ENCODE data around the gene FRMPD4. TPM values are rescaled to one million over a fixed set of nuclear protein-coding genes. Genes with fewer than 3 reads are reported as not detected.

FRMPD4 gene
- total and polyA plus RNA-seq, 2 experiments from 2014 or later: 0.19 to 0.80 TPM

DNA sequence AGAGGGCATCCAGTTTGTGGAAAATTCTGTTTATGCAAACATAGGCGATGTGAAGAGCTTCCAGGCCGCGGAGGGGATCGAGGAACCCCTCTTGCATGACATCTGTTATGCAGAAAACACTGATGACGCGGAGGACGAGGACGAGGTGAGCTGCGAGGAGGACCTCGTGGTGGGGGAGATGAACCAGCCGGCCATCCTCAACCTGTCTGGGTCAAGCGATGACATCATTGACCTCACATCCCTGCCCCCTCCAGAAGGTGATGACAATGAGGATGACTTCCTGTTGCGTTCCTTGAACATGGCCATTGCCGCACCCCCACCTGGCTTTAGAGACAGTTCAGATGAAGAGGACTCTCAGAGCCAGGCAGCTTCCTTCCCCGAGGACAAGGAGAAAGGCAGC lies 578.3 kb downstream of the FRMPD4 start (continued):
- TF ChIP-seq, protein P1, sequence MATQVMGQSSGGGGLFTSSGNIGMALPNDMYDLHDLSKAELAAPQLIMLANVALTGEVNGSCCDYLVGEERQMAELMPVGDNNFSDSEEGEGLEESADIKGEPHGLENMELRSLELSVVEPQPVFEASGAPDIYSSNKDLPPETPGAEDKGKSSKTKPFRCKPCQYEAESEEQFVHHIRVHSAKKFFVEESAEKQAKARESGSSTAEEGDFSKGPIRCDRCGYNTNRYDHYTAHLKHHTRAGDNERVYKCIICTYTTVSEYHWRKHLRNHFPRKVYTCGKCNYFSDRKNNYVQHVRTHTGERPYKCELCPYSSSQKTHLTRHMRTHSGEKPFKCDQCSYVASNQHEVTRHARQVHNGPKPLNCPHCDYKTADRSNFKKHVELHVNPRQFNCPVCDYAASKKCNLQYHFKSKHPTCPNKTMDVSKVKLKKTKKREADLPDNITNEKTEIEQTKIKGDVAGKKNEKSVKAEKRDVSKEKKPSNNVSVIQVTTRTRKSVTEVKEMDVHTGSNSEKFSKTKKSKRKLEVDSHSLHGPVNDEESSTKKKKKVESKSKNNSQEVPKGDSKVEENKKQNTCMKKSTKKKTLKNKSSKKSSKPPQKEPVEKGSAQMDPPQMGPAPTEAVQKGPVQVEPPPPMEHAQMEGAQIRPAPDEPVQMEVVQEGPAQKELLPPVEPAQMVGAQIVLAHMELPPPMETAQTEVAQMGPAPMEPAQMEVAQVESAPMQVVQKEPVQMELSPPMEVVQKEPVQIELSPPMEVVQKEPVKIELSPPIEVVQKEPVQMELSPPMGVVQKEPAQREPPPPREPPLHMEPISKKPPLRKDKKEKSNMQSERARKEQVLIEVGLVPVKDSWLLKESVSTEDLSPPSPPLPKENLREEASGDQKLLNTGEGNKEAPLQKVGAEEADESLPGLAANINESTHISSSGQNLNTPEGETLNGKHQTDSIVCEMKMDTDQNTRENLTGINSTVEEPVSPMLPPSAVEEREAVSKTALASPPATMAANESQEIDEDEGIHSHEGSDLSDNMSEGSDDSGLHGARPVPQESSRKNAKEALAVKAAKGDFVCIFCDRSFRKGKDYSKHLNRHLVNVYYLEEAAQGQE (IDR thresholded peaks at IDR 0.05; ENCODE audit: unreplicated experiment): no peak
- TF ChIP-seq STAT1 (IDR thresholded peaks at IDR 0.05; ENCODE audit: unreplicated experiment) (no peak), CREB1 (CRISPR knock-in tag; IDR thresholded peaks at IDR 0.05; ENCODE audit: low read depth) (no peak), ZNF114 (CRISPR knock-in tag; IDR thresholded peaks at IDR 0.05) (no peak)
- TF ChIP-seq, protein P2, sequence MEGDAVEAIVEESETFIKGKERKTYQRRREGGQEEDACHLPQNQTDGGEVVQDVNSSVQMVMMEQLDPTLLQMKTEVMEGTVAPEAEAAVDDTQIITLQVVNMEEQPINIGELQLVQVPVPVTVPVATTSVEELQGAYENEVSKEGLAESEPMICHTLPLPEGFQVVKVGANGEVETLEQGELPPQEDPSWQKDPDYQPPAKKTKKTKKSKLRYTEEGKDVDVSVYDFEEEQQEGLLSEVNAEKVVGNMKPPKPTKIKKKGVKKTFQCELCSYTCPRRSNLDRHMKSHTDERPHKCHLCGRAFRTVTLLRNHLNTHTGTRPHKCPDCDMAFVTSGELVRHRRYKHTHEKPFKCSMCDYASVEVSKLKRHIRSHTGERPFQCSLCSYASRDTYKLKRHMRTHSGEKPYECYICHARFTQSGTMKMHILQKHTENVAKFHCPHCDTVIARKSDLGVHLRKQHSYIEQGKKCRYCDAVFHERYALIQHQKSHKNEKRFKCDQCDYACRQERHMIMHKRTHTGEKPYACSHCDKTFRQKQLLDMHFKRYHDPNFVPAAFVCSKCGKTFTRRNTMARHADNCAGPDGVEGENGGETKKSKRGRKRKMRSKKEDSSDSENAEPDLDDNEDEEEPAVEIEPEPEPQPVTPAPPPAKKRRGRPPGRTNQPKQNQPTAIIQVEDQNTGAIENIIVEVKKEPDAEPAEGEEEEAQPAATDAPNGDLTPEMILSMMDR (conservative IDR thresholded peaks at IDR 0.05; ENCODE audit: low read depth in 2 of 2): no peak
- TF ChIP-seq, protein P3, sequence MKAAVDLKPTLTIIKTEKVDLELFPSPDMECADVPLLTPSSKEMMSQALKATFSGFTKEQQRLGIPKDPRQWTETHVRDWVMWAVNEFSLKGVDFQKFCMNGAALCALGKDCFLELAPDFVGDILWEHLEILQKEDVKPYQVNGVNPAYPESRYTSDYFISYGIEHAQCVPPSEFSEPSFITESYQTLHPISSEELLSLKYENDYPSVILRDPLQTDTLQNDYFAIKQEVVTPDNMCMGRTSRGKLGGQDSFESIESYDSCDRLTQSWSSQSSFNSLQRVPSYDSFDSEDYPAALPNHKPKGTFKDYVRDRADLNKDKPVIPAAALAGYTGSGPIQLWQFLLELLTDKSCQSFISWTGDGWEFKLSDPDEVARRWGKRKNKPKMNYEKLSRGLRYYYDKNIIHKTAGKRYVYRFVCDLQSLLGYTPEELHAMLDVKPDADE (IDR thresholded peaks at IDR 0.05): no peak

- H3K79me2 ChIP-seq (replicated peaks; ENCODE audit: insufficient read depth): no peaks in the 10 kb centered on the region
- H3K36me3 Mint-ChIP-seq (ENCODE audit: low read depth): no peaks in the 10 kb centered on the region
- ATAC-seq (no peak), DNase-seq (ENCODE audit: low spot score) (no peak)
- H3K4me3 Mint-ChIP-seq: no peak overlapping the region
- no peaks in the 10 kb centered on the region for H4K20me1 ChIP-seq (replicated peaks; ENCODE audit: insufficient read depth)
- no peak overlapping the region for H3K27ac Mint-ChIP-seq
- H3K27ac ChIP-seq (ENCODE audit: low read depth): no peak overlapping the region
- H3K4me1 Mint-ChIP-seq: no peaks in the 10 kb centered on the region
- no peaks in the 10 kb centered on the region for H3K4me1 ChIP-seq (ENCODE audit: insufficient read depth)
- no peak overlapping the region for H3K4me2 ChIP-seq
- H3F3A ChIP-seq (replicated peaks; ENCODE audit: low read depth): no peaks in the 10 kb centered on the region
- H3K9me2 ChIP-seq (ENCODE audit: insufficient read depth): no peaks in the 10 kb centered on the region
- H3K36me3 ChIP-seq (ENCODE audit: insufficient read depth): no peaks in the 10 kb centered on the region
- H3K27me3 ChIP-seq (ENCODE audit: insufficient read depth): no peaks in the 10 kb centered on the region
- H3K4me3 ChIP-seq: no peak overlapping the region
- H2AFZ ChIP-seq: no peak overlapping the region
- no peaks in the 10 kb centered on the region; the same call in 2 of the 3 replicates for H3K9me3 Mint-ChIP-seq
- H3K27me3 Mint-ChIP-seq (ENCODE audit: insufficient read depth, low read depth, poor library complexity): no peaks in the 10 kb centered on the region
- TF ChIP-seq STAT1 (IDR thresholded peaks at IDR 0.05; ENCODE audit: unreplicated experiment) (no peak), ZNF462 (CRISPR knock-in tag; IDR thresholded peaks at IDR 0.05) (no peak), CREB1 (CRISPR knock-in tag; IDR thresholded peaks at IDR 0.05; ENCODE audit: low read depth) (no peak), EZH2 (IDR thresholded peaks at IDR 0.05; ENCODE audit: low read depth, unreplicated experiment) (no peak), POLR2AphosphoS5 (IDR thresholded peaks at IDR 0.05; ENCODE audit: low read depth) (no peak), JUNB (IDR thresholded peaks at IDR 0.05; ENCODE audit: unreplicated experiment) (no peak)
- TF ChIP-seq, protein P3 (IDR thresholded peaks at IDR 0.05): no peak
Observed at GRCh38 chrX:12719837-12720236, 581.6 kb downstream of the FRMPD4 start.

Measured in GM23338 (cell line).